NOMO-1 (cell line): Measurements from ENCODE around the gene SLC12A7.

Experiments used
- DNase-seq, 2 experiments: peaks; one replicate each; lab custom pipeline; 2025; ENCODE audit not compliant: unreplicated experiment in 2 of 2; lab: John Stamatoyannopoulos, UW

Gene SLC12A7

DNA sequence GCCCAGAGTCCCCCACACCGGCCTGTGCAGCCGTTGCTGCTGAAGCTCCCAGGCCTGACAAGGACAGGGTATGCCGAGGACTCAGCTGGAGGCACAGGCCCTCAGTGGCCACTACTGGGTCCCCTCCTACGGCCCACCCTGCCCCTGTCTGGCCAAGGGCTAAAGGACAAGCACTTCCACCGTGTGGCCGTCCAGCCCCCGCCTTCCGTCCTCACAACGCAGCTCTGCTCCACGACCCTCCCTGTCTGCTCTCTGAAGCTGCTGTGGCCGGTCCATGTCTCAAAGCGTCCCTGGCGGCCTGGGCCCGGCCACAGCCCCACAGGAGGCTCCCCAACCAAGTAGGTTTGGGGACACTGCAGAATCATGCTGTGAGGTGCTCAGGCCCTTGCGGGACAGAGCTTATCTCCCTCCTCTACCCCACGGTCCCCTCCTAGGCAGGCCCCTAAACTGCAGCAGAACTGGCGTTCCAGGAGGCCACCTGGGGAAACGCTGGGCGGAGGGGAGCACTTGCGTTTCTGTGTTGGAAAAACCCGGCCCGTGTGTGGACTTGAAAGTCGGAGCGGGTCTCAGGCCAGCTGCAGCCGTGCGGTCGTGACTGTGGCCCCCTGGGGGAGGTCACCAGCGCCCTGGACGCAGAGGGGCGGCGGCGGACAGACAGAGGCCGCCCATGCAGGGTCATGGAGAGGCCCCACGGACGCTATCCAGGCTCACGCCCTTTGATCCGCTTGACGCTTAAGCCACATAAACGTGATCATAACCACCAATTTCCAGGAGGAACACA, 57.7 kb downstream of the SLC12A7 start:
- DNase-seq = no peak

DNA sequence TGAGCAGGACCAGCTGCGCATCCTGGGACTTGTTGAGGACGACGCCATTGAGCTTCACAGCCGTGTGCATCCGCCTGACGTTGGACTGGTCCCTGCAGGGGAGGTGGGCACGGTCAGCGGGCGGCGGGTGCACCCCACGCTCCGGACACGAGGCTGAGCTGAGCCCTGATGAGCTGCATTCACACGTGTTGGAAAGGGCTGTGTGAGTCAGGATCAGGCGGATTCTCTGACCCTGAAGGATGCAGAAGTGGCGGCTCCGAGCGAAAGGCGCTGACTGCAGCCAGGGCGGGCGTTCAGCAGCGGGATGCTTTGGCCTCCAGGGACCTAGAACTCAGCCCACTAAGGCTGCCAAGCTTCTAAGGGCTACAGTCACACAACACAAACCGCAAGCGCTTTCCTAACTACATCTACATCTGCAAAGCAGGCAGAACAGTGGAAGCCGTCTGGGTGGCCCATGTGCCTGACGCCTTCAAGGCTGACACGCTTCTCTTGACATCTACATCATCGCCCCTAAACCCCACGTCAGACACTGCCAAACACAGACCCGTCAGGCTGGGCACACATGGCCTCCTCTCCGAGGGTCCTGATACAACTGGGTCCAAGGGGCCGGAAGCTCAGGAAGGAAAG, 58.4 kb downstream of the SLC12A7 start:
- DNase-seq = no peak

DNA sequence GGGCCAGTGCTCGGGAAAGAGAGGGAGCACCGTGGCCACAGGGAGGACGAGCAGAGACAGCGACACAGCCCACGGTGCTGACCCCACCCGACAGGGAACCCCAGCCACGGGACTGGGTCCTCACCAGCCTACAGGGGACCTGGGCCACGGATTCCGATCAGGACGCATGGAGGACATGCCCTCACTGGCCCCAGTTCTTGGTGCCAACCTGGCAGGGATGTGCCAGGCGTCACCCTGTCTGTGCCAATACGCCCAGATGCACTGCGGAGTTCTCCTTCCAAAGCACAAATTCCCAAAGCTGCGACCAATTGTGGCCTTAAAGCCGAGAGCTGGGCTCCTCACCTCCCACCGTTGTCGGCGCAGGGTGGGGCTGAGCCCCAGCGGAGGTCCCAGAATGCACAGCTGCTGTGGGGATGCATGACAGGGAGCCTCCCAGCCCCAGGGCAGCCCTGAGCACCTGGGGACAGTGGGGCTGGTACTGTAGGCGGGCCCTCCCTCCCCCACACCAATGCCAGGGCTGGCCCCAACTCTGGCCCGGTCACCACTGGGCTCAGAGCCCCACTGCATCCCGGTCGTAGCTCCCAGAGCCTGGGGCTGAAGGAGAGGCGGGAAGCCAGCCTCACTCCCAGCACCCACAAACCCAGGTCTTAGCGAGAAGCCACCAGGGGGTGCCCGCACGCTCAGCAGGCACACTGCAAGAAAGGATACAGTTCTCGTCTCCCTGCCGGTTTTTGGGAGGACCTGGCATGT, 59.0 kb downstream of the SLC12A7 start:
- no peak for DNase-seq

DNA sequence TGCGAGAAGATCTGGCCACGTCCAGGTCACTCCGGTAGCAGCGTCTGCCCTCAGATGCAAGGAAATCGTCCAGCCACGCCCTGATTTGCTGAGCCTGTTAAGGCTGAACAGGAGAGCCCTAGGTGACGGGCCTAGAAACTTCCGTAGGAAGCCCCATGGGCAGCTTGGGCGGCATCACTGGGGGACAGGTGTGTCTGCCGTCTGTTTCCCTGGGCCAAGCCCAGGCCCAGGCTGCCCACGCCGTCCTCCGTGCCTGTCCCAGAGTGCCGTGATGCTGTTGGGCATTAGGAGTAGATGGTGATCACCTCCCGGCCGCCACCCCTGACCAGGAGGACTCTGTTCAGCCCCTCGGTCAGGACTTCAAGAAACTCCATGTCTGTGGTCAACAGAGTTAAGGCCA, 59.8 kb downstream of the SLC12A7 start:
- DNase-seq = no peak

DNA sequence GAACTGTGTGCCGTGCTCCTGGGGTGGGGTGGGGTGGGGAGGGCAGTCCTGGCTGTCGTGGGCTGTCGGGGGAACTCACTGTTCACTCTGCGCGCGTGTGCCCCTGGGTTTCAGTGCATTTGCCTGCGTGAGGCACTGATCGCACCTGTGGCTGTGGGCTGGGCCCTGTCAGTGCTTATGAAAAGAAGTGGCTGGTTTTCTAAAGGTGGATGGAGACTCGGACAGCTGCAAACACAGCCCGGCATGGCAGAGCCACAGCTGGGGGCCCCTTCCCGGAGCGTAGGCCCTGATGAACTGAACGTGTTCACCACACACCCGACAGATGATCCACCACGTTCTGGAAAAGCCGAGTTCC, 60.5 kb downstream of the SLC12A7 start:
- DNase-seq = no peak

DNA sequence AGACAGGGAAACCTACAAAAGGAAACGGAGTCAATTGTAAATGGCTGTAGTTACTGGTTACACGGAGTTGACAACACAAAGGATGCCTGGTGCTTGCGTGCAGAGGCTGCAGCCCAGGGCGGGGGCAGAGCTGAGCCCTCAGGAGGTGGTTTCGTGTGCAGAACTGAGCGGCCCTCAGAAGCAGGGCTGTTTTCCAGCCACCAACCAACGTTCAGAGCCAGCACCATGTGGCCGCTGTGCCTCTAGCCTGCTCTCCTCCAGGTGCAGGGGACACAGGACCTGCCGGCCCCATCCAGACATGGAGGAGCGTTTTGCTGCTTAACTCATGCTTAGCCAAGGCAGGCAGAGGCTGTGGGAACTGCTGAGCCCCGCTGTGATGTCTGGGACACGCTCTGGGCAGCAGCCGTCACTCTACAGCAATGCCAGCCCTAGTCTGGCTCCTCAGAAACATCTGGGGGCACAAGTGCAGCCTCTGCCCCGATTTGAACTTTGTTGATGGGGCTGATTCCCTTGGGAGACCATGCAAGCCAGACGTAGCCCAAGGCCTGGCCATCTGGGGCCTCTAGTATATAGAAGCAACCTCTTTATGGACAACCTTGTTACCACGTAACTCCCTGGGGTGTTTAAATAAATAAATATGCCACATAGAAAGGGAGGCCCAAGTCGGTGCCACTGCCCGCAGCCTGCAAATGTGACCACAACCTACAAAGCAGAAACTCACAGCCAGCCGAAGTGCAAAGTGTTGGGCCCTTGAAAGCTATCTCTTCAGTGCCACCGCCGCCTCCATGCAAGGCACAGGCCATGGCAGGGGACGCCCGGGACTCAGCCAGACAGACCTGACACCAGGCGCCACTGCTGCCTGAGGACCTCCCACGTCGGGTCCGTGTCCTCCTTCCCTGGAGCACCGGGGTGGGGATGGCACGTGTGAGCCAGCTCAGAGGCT, 61.2 kb downstream of the SLC12A7 start:
- no peak for DNase-seq

DNA sequence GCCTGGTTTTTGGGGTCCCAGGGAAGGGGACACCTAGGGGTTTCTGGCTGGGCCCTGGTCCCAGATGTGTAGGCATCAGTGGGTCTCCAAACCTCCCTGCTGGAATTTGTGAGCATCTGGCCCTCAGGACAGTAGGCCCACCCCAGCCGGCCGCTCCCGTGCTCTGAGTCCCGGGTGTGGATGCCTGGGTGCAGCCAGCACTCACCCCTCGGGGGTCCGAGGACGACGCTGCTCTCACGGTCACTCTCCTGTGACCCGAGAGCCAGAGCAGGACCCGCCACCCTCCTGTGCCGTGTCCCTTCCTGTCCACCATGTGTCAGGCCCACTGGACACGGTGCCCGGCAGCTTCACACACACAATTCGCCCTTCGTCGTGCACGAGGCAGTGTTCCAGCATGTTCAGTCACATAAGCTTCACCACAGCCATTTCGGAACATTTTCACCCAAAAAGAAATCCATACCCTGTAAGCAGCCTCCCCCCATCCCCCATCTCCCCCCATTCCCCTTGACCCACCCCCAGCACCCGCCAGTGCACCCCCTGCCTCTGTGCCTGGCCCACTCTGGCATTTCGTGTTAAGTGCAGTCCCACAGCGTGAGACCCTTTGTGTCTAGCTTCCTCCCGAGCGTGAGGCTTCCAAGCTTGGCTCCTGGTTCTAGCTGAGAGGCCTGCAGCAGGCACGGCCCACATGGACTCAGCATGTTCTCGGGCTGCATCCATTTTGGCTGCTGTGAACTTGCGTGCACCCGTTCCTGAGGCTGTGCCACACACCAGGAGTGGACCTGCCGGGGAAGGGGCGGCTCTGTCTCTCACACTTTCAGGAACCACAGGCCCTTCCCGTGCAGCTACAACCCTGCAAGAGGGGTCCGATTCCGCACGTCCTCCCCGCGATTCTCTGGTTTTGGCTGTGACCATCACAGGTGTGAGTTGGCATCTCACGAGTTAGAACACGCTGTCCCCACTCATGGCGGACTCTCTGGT, 62.7 kb downstream of the SLC12A7 start:
- DNase-seq = no peak

DNA sequence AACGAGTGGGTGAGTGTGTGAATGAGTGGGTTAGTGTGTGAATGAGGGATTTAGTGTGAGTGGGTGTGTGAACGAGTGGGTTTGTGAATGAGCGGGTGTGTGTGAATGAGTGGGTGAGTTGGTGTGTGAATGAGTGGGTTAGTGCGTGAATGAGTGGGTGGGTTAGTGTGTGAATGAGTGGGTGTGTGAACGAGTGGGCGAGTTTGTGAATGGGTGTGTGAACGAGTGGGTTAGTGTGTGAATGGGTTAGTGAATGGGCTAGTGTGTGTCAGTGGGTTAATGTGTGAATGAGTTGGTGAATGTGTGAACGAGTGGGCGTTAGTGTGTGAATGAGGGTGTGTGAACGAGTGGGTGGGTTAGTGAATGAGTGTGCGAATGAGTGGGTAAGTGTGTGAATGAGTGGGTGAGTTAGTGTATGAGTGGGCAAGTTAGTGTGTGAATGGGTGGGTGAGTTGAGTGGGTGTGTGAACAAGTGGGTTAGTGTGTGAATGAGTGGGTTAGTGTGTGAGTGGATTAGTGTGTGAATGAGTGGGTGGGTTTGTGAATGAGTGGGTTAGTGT, 63.6 kb downstream of the SLC12A7 start:
- DNase-seq = no peak

DNA sequence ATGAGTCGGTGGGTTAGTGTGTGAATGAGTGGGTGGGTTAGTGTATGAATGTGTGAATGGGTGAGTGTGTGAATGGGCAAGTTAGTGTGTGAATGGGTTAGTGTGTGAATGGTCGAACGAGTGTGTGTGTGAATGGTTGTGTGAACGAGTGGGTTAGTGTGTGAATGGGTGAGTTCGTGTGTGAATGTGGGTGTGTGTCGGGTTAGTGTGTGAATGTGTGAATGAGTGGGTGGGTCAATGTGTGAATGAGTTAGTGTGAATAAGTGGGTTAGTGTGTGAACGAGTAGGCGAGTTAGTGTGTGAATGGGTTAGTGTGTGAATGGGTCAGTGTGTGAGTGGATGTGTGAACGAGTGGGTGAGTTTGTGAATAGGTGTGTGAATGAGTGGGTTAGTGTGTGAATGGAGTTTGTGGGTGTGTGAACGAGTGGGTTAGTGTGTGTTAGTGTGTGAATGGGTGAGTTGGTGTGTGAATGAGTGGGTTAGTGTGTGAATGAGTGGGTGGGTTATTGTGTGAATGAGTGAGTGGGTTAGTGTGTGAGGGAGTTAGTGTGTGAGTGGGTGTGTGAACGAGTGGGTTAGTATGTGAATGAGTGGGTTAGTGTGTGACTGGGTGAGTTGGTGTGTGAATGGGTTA, 64.4 kb downstream of the SLC12A7 start:
- no peak for DNase-seq

DNA sequence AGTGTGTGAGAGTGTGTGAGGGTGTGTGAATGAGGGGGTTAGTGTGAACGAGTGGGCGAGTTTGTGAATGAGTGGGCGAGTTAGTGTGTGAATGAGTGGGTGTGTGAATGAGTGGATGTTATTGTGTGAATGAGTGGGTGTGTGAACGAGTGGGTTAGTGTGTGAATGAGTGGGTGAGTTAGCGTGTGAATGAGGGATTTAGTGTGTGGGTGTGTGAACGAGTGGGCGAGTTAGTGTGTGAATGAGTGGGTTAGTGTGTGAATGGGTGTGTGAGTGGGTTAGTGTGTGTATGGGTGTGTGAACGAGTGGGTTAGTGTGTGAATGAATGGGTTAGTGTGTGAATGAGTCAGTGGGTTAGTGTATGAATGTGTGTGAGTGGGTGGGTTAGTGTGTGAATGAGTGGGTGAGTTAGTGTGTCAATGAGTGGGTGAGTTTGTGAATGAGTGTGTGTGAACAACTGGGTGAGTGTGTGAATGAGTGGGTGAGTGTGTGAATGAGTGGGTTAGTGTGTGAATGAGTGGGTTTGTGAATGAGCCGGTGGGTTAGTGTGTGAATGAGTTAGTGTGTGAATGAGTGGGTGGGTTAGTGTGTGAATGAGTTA, 65.8 kb downstream of the SLC12A7 start:
- no peak for DNase-seq

DNA sequence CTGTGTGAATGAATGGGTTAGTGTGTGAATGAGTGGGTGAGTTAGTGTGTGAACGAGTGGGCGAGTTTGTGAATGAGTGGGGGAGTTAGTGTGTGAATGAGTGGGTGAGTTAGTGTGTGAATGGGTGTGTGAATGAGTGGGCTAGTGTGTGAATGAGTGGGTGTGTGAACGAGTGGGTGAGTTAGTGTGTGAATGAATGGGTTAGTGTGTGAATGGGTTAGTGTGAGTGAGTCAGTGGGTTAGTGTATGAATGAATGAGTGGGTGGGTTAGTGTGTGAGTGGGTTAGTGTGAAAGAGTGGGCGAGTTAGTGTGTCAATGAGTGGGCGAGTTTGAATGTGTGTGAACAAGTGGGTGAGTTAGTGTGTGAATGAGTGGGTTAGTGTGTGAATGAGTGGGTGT, 67.7 kb downstream of the SLC12A7 start:
- DNase-seq = no peak

DNA sequence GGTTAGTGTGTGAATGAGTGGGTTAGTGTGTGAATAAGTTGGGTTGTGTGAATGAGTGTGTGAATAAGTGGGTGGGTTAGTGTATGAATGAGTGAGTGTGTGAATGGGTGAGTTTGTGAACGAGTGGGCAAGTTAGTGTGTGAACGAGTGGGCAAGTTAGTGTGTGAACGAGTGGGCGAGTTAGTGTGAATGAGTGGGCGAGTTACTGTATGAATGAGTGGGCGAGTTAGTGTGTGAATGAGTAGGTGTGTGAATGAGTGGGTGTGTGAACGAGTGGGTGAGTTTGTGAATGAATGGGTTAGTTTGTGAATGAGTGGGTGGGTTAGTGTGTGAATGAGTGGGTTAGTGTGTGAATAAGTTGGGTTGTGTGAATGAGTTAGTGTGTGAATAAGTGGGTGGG, 68.5 kb downstream of the SLC12A7 start:
- DNase-seq = no peak

DNA sequence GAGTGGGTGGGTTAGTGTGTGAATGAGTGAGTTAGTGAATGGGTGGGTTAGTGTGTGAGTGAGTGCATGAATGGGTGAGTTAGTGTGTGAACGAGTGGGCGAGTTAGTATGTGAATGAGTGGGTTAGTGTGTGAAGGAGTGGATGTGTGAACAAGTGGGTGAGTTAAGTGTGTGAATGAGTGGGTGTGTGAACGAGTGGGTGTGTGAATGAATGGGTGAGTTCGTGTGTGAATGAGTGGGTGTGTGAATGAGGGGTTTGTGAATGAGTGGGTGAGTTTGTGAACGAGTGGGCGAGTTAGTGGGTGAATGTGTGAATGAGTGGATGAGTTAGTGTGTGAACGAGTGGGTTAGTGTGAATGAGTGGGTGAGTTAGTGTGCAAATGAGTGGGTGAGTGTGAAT, 69.2 kb downstream of the SLC12A7 start:
- DNase-seq = no peak

DNA sequence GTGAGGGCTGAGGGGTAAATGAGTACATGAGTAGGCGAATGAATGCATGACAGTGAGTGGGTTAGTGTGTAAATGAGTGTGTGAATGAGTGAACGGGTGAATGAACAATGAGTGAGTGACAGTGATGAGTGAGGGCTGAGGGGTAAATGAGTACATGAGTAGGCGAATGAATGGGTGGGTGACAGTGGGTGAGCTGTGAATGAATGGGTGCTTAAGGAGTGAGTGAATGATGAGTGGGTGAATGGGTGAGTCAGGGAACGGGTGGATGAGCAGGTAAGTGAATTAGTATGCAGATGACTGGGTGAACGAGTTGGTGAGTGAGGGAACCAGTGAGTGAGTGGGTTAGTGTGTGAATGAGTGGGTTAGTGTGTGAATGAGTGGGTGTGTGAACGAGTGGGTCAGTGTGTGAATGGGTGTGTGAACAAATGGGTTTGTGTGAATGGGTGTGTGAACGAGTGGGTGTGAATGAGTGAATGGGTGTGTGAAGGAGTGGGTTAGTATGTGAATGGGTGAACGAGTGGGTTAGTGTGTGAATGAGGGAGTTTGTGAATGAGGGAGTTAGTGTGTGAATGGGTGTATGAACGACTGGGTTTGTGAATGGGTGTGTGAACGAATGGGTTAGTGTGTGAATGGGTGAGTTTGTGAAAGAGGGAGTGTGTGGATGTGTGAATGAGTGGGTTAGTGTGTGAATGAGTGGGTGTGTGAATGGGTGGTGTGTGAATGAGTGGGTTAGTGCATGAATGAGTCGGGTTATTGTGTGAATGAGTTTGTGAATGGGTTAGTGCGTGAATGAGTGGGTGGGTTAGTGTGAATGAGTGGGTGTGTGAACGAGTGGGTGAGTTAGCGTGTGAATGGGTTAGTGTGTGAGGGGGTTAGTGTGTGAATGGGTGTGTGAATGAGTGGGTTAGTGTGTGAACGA, 70.4 kb downstream of the SLC12A7 start:
- DNase-seq = no peak

DNA sequence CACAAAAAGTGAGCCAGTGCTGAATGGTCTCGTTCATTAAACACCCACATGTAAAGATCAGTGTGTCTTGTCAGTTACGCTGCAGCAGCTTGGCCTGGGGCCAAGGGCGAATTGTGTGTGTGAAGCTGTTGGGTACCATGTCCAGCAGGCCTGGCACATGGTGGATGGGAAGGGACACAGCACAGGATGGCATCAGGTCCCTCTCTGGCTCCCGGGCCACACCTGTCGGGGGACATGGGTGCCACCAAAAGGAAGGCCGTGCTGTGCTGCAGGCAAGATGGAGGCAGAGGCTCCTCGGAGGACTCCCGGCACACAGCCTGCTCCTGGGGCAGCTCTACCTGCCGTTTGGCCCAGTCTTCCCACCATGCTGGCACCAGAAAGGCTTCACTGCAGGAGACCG, 71.3 kb downstream of the SLC12A7 start:
- no peak for DNase-seq

DNA sequence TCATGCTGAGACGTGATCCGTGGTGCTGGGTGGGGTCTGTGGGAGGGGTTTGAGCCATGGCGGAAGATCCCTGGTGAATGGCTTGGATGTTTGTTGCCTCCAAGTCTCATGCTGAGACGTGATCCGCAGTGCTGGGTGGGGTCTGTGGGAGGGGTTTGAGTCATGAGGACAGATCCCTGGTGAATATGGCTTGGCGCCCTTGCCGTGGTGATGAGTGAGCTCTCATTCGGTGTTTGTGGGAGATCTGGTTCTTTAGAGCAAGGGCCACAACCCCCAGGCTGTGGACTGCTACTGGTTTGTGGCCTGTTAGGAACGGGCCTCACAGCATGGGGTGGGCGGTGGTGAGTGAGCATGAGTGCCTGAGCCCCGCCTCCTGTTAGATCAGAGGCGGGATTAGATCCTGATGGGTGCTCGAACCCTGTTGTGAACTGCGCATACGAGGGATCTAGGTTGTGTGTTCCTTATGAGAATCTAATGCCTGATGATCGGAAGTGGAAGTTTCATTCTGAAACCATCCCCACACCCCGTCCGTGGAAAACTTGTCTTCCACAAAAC, 72.1 kb downstream of the SLC12A7 start:
- no peak for DNase-seq

DNA sequence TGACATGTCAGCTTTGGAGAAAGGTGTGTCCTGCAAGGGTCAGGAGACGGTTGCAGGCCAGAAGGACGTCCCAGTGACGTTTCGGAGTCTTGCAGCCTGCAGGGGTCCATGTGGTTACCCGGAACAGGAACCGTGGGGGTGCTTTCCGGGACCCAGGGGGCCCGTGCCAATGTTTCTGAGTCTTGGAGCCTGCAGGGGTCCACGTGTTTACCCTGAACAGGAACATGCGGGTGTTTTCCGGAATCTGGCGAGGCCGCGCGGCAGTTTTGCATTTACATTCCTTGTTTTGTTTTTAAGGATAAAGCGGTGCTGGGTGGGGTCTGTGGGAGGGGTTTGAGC, 72.7 kb downstream of the SLC12A7 start:
- no peak for DNase-seq
